HG03558 (cell line): ENCODE results near the gene ADORA2B.
"Not testable (repeated sequence)": the region's sequence is repeated elsewhere in the genome, so short reads cannot be mapped to it uniquely, and the experiment has no call there.

Experiments used
- ATAC-seq: cut with Tn5 transposase; IDR thresholded peaks from one replicate; pipeline ENCODE4 v1.9.1; 2021; ENCODE audit warnings: moderate number of reproducible peaks; ENCODE audit not compliant: unreplicated experiment; ENCODE audit errors: extremely low read depth

Gene ADORA2B

DNA sequence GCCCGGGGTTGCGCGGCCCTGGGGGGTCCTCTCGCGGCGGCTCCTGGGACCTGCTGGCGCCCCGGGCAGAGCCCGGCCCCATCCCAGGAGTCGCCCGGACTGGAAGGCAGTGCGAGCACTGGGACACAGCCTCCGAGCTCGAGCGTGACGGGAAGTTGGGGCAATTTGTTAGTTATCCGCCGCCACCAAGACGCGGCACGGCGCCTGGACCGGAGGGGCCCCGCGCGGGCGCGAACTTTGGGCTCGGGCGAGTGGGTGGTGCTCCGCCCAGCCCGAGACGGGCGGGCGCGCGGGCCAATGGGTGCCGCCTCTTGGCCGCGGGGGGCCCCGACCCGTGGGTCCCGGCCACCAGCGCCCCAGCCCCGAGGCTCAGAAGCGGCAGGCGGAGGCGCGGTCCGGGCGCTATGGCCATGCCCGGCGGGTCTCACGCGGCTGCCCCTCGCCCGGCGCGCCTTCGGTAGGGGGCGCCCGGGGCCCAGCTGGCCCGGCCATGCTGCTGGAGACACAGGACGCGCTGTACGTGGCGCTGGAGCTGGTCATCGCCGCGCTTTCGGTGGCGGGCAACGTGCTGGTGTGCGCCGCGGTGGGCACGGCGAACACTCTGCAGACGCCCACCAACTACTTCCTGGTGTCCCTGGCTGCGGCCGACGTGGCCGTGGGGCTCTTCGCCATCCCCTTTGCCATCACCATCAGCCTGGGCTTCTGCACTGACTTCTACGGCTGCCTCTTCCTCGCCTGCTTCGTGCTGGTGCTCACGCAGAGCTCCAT, at the start of gene ADORA2B:
TSS of gene ADORA2B (plus strand) at position 372 of the 768 bp plus-strand sequence. CDS start at position 491, 119 bp downstream.
- ATAC-seq, result no peak

- no peak for ATAC-seq
Measured at GRCh38 chr17:15896277-15896676, 48.7 kb upstream of the ADORA2B start.

DNA sequence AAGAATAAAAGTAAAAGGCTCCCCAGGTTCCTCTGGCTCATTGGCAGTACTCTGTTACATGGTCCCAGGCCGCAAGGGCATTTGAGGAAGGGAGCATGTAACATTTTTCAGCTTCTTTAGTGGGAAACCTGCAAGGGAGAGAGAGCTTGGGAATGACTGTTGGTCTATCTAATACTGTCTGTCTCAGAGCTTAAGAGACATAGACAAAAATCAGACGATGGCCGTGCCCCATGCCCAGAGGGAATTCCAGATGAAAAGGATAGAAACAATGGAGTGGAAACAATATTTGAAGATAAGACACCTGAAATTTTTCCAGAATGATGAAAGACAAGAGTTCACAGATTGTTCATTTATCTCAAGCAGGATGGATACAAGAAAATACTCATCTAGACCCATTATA, 48.1 kb upstream of the ADORA2B start:
- ATAC-seq, result no peak

DNA sequence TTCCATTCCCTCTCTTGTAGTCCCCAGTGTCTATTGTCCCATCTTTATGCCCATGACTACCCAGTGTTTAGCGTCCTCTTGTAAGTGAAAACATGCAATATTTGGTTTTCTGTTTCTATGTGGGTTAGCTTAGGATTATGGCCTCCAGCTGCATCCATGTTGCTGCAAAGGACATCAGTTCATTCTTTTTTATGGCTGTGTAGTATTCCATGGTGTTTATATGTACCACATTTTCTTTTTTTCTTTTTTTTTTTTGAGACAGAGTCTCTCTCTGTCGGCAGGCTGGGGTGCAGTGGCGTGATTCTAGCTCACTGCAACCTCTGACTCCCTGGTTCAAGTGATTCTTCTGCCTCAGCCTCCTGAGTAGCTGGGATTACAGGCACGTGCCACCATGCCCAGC, 45.3 kb upstream of the ADORA2B start:
- not testable (repeated sequence) for ATAC-seq

DNA sequence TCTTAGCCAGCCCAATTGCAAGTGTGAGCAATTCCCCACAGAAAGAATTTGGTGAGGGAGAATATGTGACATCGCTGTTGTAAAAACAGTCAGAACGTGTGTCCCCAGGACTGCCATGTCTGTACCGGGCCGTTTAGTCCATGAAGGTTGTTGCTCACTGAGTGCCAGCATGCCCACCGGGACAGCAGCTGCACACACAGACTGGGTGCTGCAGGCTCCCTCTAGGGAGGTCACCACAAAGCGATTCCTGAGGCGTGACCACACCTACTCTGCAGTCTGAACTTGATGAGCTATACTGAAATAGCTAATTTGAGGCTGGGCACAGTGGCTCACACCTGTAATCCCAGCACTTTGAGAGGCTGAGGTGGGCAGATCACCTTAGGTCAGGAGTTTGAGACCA, 44.1 kb upstream of the ADORA2B start:
- ATAC-seq, result no peak

DNA sequence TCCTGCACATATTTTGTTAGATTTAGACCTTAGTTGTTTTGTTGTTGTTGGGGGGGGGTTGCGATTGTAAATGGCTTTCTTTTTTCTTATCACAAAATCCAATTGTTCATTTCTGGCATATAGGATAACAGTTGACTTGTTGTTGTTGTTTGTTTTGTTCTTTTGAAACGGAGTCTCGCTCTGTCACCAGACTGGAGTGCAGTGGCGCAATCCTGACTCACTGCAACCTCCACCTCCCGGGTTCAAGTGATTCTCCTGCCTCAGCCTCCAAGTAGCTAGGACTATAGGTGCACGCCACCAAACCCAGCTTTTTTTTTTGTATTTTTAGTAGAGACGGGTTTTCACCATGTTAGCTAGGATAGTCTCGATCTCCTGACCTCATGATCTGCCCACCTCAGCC, 39.7 kb upstream of the ADORA2B start:
- not testable (repeated sequence) for ATAC-seq

DNA sequence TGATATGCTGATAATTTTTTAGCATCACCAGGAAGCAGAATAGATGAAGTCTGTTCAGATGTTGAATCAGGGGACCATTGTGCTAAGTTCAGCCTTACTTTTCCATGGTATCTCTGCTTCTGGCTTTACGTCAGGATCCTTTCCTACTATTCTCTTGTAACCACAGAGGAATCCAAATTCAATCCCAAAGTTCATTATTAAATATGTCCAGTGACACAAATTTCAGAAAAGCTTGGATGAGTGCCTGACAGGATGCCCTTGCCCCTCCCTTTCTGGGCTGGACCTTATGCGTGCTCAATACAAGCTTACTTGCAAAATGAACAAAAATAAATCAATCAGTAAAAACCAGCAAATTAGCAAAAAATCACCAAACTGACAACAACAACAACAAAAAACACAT, 37.6 kb upstream of the ADORA2B start:
- no peak for ATAC-seq

- no peak for ATAC-seq
Measured at GRCh38 chr17:15908378-15908777, 36.6 kb upstream of the ADORA2B start.

- no peak for ATAC-seq
Measured at GRCh38 chr17:15909481-15909991, 35.4 kb upstream of the ADORA2B start.

DNA sequence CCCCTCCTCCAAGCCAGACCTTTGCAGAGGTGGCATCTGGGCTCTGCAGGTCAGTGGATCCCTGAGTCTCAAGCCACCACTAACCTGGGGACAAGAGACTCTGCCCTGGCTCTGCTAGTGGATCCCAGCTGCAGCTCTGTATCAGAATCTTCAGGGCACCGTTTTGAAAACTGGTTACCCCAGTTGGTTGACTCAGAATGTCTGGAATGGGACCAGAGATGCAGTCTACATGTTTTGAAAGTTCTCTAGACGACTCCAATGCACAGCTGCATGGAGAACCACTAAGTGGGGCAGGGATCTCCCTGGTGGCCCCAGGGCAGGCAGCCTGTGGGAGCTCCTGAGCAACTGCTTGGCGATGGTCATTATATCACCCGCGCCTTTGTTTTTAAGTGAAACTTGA, 34.1 kb upstream of the ADORA2B start:
- no peak for ATAC-seq

DNA sequence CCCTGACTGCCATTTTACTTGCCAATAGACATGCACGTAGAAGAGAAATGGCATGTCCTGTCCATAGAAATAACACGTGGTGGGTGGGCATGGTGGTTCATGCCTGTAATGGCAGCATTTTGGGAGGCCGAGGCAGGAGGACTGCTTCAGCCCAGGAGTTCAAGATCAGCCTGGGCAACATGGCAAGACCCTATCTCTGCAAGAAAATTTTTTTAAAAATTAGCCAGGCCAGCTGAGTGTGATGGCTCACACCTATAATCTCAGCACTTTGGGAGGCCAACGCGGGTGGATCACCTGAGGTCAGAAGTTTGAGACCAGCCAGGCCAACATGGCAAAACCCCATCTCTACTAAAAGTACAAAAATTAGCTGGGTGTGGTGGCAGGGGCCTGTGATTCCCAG, 33.2 kb upstream of the ADORA2B start:
- ATAC-seq, result not testable (repeated sequence)

- ATAC-seq, result no peak
Measured at GRCh38 chr17:15912416-15912955, 32.4 kb upstream of the ADORA2B start.

- no peak for ATAC-seq
Measured at GRCh38 chr17:15913826-15914225, 31.1 kb upstream of the ADORA2B start.

DNA sequence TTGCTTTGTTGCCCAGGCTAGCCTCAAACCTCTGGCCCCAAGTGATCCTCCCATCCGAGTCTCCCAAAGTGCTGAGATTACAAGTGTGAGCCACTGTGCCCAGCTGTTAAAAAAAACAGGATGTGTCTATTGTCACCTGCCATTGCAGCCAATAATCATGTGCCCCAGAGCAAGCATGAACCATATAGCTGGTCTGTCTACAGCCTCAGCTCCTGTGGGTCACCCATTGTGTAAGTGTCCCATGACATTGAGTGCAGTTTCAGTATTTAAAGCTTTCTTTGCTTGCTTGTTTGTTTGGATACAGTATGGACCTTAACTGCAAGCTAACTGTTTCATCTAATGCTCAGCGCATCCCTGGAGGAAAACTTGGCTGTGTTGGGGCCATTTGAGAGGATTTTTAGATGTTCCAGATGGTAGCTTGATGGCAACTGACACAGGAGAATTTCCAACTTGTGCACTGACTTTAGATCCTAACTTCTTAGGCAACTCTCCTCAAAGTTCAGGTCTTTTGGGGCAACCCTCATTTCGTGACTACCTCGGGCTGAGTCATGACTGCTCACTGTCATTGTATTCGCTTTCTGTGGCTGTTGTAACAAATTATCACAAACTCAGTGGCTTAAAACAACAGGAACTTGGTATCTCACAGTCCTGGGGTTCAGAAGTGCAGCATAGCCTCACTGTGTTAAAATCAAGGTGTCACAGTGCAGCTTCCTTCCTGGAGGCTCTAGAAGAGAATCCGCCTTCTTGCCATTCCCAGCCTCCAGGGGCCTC, 30.3 kb upstream of the ADORA2B start:
- ATAC-seq, result no peak

DNA sequence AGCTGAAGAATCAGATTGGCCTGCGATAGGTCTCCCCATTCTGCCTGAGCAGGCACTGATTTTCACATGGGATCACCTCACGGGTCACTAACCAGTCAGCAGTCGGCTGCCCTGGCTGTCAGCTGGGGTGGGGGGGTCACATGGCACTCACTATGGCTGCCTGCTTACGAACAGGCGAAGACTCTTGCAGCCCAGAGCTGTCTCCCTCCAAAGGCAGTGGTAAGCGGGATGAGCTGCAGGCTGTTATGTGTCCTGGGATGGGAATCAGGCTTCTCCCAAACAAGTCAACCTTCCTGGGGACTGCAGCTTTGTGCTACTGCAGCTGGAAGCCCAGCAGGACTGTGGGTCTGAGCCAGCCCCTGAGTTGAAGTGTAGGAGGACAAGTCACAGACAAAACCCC, 29.0 kb upstream of the ADORA2B start:
- ATAC-seq, result no peak

DNA sequence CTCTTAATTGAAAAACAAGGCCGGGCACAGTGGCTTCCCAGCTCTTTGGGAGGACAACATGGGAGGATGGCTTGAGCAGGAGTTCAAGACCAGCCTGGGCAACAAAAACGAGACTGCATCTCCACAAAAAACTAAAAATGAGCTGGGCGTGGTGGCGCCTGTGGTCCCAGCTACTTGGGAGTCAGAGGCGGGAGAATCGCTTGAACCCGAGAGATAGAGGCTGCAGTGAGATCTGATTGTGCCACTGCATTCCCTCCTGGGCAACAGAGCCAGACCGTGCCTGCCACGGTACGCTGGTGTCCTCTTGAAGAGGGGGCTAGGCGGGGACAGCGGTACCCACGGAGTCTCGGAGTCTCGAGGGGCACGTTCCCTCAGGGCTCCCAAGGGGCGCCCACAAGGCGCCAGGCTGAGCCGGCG, 27.9 kb upstream of the ADORA2B start:
- no peak for ATAC-seq

DNA sequence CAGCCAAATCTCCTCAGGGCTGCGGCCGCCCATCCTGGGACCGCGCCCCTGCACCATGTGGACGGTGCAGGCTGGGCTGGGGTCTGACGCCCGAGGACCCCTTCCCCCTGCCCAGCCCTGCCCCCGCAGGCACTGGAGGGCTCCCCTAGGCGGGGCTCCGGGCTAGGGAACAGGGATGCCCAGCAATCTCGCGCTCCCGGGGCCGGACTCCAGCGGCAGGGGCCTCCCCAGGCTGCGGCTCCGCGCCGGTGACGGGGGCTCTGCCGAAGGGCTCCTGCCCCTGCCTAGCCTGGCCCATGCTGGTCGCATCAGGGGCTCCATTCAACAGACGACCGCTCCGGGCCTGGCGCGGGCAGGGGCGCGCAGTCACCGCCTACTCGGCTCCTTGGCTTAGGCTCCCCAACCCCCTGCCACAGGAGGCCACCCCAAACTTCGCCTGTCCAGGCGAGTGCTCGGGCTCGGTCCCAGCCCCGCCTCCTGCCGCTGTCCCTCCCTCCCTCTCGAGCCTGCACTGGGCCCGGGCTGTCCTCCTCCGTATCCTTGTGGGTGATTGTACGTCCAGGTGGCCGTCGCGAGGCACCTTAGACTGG, 27.4 kb upstream of the ADORA2B start:
- ATAC-seq, result no peak

- no peak for ATAC-seq
Measured at GRCh38 chr17:15918261-15918660, 26.7 kb upstream of the ADORA2B start.

GRCh38 chr17:15918661-15919259, 26.2 kb upstream of the ADORA2B start:
- ATAC-seq, result no peak

GRCh38 chr17:15919466-15919865, 25.5 kb upstream of the ADORA2B start:
- no peak for ATAC-seq
